HepG2 (cell line): ENCODE measurements around the gene TRMT1. TPM values are rescaled to one million over a fixed set of nuclear protein-coding genes. Genes with fewer than 3 reads are reported as not detected.

Experiments
- ATAC-seq: fragments of 200-7000 bp; cut with Tn5 transposase; 3 replicates; pipeline ENCODE4 v1.9.1; 2020; ENCODE audit warnings: mild to moderate bottlenecking, moderate library complexity
- BruUV-seq: library from RNA; stranded (reverse); fragments of 400-500 nt; replicated peaks from 2 replicates; lab custom pipeline; 2021; lab: Mats Ljungman, UMichigan
- CTCF ChIA-PET: fragments of 300-600 bp; formaldehyde crosslinking; extraction: SDS; loops from one replicate; lab custom pipeline; 2021; ENCODE audit warnings: low total read pairs, inconsistent platforms, low intra/inter-chr PET ratio; lab: Yijun Ruan, JAX
- POLR2A ChIA-PET: fragments of 350-600 bp; sonication (Branson Sonifier 250); formaldehyde crosslinking; loops from one replicate; lab custom pipeline; 2020; ENCODE audit warnings: antibody characterized with exemption, inconsistent platforms; lab: Yijun Ruan, JAX
- DNase-seq: peaks from one replicate; pipeline ENCODE4 v3.0.0-alpha.2; 2015; ENCODE audit warnings: low spot score
- FAIRE-seq: peaks from 3 replicates; lab custom pipeline; 2011; peaks lifted over from hg19 to GRCh38; lab: Jason Lieb, UNC
- H2AFZ ChIP-seq: one replicate; pipeline ENCODE4 v1.6.1; 2011; ENCODE audit warnings: low read length, inconsistent platforms
- H3K27ac ChIP-seq: fragments of 300-600 bp; 3 replicates; pipeline ENCODE4 v1.8.0; 2011; ENCODE audit warnings: mixed run types, mild to moderate bottlenecking, mixed read lengths, low read length, inconsistent platforms; ENCODE audit not compliant: insufficient read depth; ENCODE audit errors: extremely low read length
- H3K27me3 ChIP-seq, 2 experiments: fragments of 200-600 bp in 1 of 2; 2 replicates in 1 of 2; 3 replicates in 1 of 2; pipeline versions ENCODE4 v1.6.0 to v1.8.0; 2011; ENCODE audit warnings: low read length in 2 of 2, mild to moderate bottlenecking in 2 of 2, moderate library complexity in 2 of 2, inconsistent platforms in 1 of 2; ENCODE audit not compliant: insufficient read depth in 2 of 2, control insufficient read depth in 1 of 2
- H3K36me3 ChIP-seq, 2 experiments: fragments of 200-600 bp in 1 of 2; replicated peaks in 1 of 2; 2 replicates in 1 of 2; 3 replicates in 1 of 2; pipeline versions ENCODE4 v1.5.1 to v1.8.0; 2011; ENCODE audit warnings: low read length in 2 of 2, inconsistent platforms in 1 of 2; ENCODE audit not compliant: insufficient read depth in 2 of 2, control insufficient read depth in 1 of 2
- H3K4me1 ChIP-seq: 2 replicates; pipeline ENCODE4 v1.5.1; 2012; ENCODE audit warnings: low read length, inconsistent platforms; ENCODE audit not compliant: insufficient read depth
- H3K4me2 ChIP-seq: 2 replicates; pipeline ENCODE4 v1.6.0; 2011; ENCODE audit warnings: low read depth, low read length, inconsistent platforms
- H3K4me3 ChIP-seq, 3 experiments: fragments of 200-600 bp in 1 of 3; sonication (generic), shearing (Covaris generic) in 1 of 3; replicated peaks in 1 of 3; 2 replicates each; pipeline ENCODE4 v1.5.1; 2011 to 2016; ENCODE audit warnings: low read length in 3 of 3, inconsistent platforms in 2 of 3, low read depth in 2 of 3, mild to moderate bottlenecking in 2 of 3, control low read depth in 1 of 3, mixed read lengths in 1 of 3; ENCODE audit not compliant: insufficient read depth in 1 of 3
- H3K79me2 ChIP-seq: one replicate; pipeline ENCODE4 v1.6.1; 2011; ENCODE audit warnings: low read length, inconsistent platforms; ENCODE audit not compliant: insufficient read depth
- H3K9ac ChIP-seq: 2 replicates; pipeline ENCODE4 v1.6.0; 2011; ENCODE audit warnings: mild to moderate bottlenecking, low read depth, low read length, inconsistent platforms; ENCODE audit not compliant: insufficient read depth
- H3K9me3 ChIP-seq: 2 replicates; pipeline ENCODE4 v1.5.1; 2012; ENCODE audit warnings: mild to moderate bottlenecking, low read length
- H4K20me1 ChIP-seq: 2 replicates; pipeline ENCODE4 v1.6.0; 2011; ENCODE audit warnings: inconsistent platforms, mild to moderate bottlenecking, low read length, moderate library complexity; ENCODE audit not compliant: insufficient read depth
- ATF6 ChIP-seq: sonication (generic); formaldehyde crosslinking; conservative IDR thresholded peaks from 2 replicates; pipeline ENCODE4 v1.4.0; 2020; ENCODE audit warnings: missing genetic modification reagents
- E2F5 ChIP-seq: sonication (generic); formaldehyde crosslinking; conservative IDR thresholded peaks from 2 replicates; pipeline ENCODE4 v1.4.0; 2020; ENCODE audit warnings: missing genetic modification reagents
- PRPF4 ChIP-seq: fragments of 200-400 bp; formaldehyde crosslinking; IDR thresholded peaks from 2 replicates; pipeline ENCODE4 v1.6.1; 2016; ENCODE audit warnings: low read length, low read depth; ENCODE audit not compliant: poor library complexity, severe bottlenecking
- REPIN1 ChIP-seq: sonication (generic); formaldehyde crosslinking; IDR thresholded peaks from 2 replicates; pipeline ENCODE4 v1.8.0; 2022; ENCODE audit warnings: missing genetic modification reagents, low read depth, mild to moderate bottlenecking, borderline replicate concordance
- SIX4 ChIP-seq: sonication (generic); formaldehyde crosslinking; IDR thresholded peaks from 2 replicates; pipeline ENCODE4 v1.4.0; 2020; ENCODE audit warnings: missing genetic modification reagents
- SMYD3 ChIP-seq: sonication (generic); formaldehyde crosslinking; IDR thresholded peaks from 2 replicates; pipeline ENCODE4 v1.8.1; 2023; ENCODE audit warnings: mild to moderate bottlenecking, missing genetic modification reagents
- SNAPC5 ChIP-seq: sonication (generic); formaldehyde crosslinking; IDR thresholded peaks from 2 replicates; pipeline ENCODE4 v1.8.1; 2023; ENCODE audit warnings: mild to moderate bottlenecking, missing genetic modification reagents, borderline replicate concordance
- ZNF142 ChIP-seq: sonication (generic); formaldehyde crosslinking; IDR thresholded peaks from 2 replicates; pipeline ENCODE4 v1.4.0; 2020; ENCODE audit warnings: missing genetic modification reagents
- ZNF143 ChIP-seq: sonication (generic); formaldehyde crosslinking; IDR thresholded peaks from 2 replicates; pipeline ENCODE4 v1.4.0; 2020; ENCODE audit warnings: missing genetic modification reagents
- ZNF343 ChIP-seq: sonication (generic); formaldehyde crosslinking; IDR thresholded peaks from 2 replicates; pipeline ENCODE4 v1.4.0; 2020; ENCODE audit warnings: mild to moderate bottlenecking, missing genetic modification reagents
- ZNF569 ChIP-seq: sonication (generic); formaldehyde crosslinking; IDR thresholded peaks from 2 replicates; pipeline ENCODE4 v1.5.0; 2020; ENCODE audit warnings: mild to moderate bottlenecking, missing genetic modification reagents, moderate library complexity, borderline replicate concordance
- ZNF598 ChIP-seq: sonication (generic); formaldehyde crosslinking; IDR thresholded peaks from 2 replicates; pipeline ENCODE4 v1.5.1; 2020; ENCODE audit warnings: mild to moderate bottlenecking, missing genetic modification reagents, borderline replicate concordance
- ZNF605 ChIP-seq: sonication (generic); formaldehyde crosslinking; IDR thresholded peaks from 2 replicates; pipeline ENCODE4 v1.8.0; 2022; ENCODE audit warnings: mild to moderate bottlenecking, missing genetic modification reagents
- WGBS: methylation state at CpG from one replicate; pipeline ENCODE4 v1.1.6; 2017; ENCODE audit warnings: low lambda C conversion rate; 5-methylcytosine and 5-hydroxymethylcytosine counted together
- in situ Hi-C: cut with HindIII; loops from 2 replicates; pipeline ENCODE4 v1.10.0; 2017; ENCODE audit warnings: low pct_unique_long_range_greater_than_20kb; ENCODE audit not compliant: extremely low pct_ligation_motif_present
- intact Hi-C: fragments of 100-400 bp; cut with micrococcal nuclease; formaldehyde crosslinking; loops from one replicate; pipeline ENCODE4 v1.10.0; 2022; ENCODE audit not compliant: unreplicated experiment
- polyA plus RNA-seq, 8 experiments: library from polyadenylated mRNA; depleted of rRNA in 3 of 8; stranded (reverse) in 7 of 8; unstranded in 1 of 8; fragments of >200 nt; fragmentation: Illumina TruSeq in 4 of 8; extraction: Trizol in 4 of 8; gene quantifications; 2 replicates each; pipeline versions ENCODE4 v1.2.1 to v1.2.3, GENCODE V29; 2011 to 2016; ENCODE audit warnings: low read depth in 4 of 8, missing spikeins in 1 of 8, mixed read lengths in 1 of 8; ENCODE audit not compliant: insufficient read depth in 1 of 8
- total RNA-seq, 5 experiments: library from RNA; depleted of rRNA; stranded (reverse); fragments of >200 nt; fragmentation: Illumina TruSeq; extraction: Trizol; gene quantifications; 2 replicates each; pipeline ENCODE4 v1.2.3, GENCODE V29; 2016; ENCODE audit warnings: low read depth in 1 of 5

The TRMT1 gene
- total and polyA plus RNA-seq, 2 of the 13 experiments (the other 11 are each of a cell fraction or from before 2014, with no cell fraction given), result 35.5 to 44.1 TPM

GRCh38 chr19:13117772-13118423 lies 1.4 kb upstream of the TRMT1 start, which contains the start of gene NACC1:
Gene NACC1, plus strand, starts transcription at chr19:13118264. Its CDS starts 16,944 bp downstream, at chr19:13135208.
- ChIA-PET POLR2A (interaction anchor here (0.6 to 2.7 kb wide), 15 partner anchors 11 to 456 kb away, joined by 3 to 20 read pairs (median 5); partner anchors contain the start of genes FARSA, IER2, JUNB and STX10), CTCF (no interaction called here)
- Histone ChIP-seq H3K9me3 (no peaks in the 10 kb centered on the region), H4K20me1 (peaks cover 22% of the 10 kb centered on the region), H3K79me2 (peaks cover 62% of the 10 kb centered on the region), H3K4me2 (peak within 1 kb of the TSS; percentile 95), H3K4me1 (peaks cover 42% of the 10 kb centered on the region), H2AFZ (peak within 1 kb of the TSS; percentile 85), H3K9ac (peak within 1 kb of the TSS; percentile 99), H3K27ac (peak within 1 kb of the TSS; percentile 91), H3K4me3 (peak within 1 kb of the TSS; percentile 96 to 99 (median 99)), H3K36me3 (peaks cover 7 to 27% of the 10 kb centered on the region in 2 experiments; a peak in 4 of 5 replicates), H3K27me3 (no peaks in the 10 kb centered on the region; a peak in 1 of 5 replicates)
- intact Hi-C loops (loop anchor here (5.0 kb wide), 1 partner anchor 34 kb away; the partner anchor contains the start of genes IER2 and STX10), in situ Hi-C loops (loop anchor here (5.0 kb wide), 1 partner anchor 34 kb away; the partner anchor contains the start of genes IER2 and STX10)
- ATAC-seq (peak; percentile 76), FAIRE-seq (no peak), DNase-seq (peak; percentile 74)
- 3% methylated on average over 19 of the region's 65 CpGs for WGBS
- no TSS peak for BruUV-seq
- TF ChIP-seq REPIN1 (CRISPR knock-in tag) (no peak), ZNF598 (CRISPR knock-in tag) (no peak), ZNF569 (CRISPR knock-in tag) (no peak), E2F5 (no peak), SMYD3 (no peak), PRPF4 (no peak), ZNF143 (CRISPR knock-in tag) (no peak), ATF6 (CRISPR knock-in tag) (no peak), SIX4 (no peak), ZNF343 (CRISPR knock-in tag) (no peak), SNAPC5 (CRISPR knock-in tag) (no peak), ZNF142 (CRISPR knock-in tag) (0 out of 2 replicates have a peak, but pooled peaks have one; percentile 9), ZNF605 (no peak)
